GF-D8 (cell line): Measurements from ENCODE around the gene IGDCC3.
"Not testable (repeated sequence)": the region's sequence is repeated elsewhere in the genome, so short reads cannot be mapped to it uniquely, and the experiment has no call there.

Experiments
- DNase-seq: peaks from one replicate; lab custom pipeline; 2025; lab: John Stamatoyannopoulos, UW

Gene IGDCC3

DNA sequence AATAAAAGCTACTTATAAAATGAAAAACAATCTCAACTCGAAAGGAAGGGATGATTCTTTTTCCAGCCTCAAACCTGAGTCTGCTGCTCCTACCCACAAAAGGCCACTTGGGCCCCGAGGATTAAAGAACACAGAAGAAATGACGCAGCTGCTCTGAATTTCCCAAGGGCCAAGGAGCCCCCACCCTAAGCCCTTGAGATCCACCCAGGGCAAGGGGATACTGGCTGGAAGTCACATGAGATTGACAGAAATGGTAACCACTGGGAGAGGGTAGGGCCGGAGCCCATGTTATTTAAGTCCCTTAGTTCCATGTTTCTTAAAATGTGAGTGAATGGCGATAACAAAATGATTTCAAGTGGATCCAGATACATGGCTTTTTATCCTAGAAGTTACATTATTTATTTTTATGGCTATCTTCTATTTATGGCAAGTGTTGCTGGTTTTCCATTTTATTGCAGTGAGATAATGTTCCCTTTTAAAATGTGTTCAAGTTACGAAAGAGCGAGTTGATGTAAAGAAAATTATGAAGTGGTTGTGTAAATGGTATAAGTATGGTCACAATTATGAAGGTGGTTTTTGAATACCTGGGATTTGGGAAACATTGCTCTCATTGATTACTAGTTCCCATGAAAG, 28.1 kb upstream of the IGDCC3 start:
- DNase-seq = no peak

DNA sequence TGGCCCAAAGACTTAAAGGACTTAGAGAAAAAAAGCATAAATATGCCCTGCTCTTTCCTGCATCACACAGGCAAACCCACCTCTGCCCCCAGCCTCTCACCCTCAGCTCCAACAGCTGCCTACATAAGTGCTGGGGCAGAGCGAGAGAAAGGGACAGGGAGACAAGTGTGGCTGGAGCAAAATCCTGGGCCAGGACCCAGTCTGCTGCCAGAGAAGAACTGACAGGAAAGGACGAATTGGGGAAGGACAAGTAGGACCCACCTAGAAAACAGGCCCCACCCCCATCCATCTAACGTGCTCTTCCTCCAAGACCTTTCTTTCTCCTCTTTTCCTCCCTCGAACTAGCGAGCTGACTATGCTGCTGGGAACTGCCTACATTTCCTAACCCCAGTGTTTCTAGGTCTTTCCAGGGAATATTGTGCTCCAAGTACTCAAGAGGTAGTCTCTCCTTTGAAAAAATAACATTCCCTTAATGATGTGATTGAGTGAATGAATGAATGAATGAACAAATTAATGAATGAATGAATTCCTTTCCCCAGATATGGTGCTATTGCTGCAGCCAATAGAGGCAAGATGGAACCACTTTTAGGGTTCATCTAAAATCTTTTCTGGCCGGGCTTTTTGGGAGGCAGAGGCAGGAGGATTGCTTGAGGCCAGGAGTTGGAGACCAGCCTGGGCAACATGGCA, 26.5 kb upstream of the IGDCC3 start:
- no peak for DNase-seq

DNA sequence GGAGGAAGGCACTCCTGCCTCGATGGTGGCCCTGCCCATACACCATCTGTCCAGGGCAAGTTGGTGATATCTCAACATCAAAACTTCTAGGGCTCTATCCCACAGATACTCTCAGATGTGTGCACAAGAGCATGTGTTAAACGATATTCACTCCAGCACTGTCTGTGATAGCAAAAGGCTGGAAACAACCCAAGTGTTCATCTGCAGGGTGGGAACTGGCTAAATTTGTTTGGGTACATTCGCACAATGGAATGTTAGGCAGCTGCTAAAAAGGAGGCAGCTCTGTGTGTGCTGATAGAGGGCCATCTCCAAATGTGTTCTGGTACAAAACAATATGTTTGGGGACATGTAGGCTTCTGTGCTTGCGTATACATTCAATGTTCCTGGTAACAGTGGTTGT, 25.2 kb upstream of the IGDCC3 start:
- no peak for DNase-seq

DNA sequence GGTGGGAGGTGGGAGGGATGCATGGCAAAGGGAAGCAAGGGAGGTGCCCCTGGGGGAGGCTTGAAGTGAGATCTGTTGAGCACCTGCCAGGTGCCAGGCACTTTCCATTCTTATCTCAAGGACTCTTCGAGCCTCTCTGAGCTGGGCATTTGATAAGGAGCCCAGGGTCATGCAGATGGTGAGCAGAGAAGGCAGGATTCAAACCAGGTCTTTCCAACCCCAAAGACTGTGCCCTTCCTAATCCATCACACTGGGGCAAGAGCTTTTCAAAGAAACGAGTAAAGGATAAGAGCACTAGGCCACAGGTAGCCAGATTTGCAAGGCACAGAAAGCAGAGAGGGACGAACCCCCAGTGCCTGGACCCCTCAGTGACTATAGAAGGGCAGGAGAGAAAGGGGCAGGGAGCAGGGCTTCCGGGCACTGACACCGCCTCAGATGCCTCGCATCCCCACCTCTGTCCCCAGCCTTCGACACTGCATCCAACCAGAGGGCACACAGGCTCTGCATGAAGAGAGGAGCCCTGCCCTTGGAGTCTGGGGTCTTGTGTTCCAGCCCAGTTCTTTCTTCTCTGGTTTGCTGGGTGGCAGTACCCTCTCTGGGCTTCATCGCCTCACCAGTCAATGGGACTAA, 23.9 kb upstream of the IGDCC3 start:
- no peak for DNase-seq

DNA sequence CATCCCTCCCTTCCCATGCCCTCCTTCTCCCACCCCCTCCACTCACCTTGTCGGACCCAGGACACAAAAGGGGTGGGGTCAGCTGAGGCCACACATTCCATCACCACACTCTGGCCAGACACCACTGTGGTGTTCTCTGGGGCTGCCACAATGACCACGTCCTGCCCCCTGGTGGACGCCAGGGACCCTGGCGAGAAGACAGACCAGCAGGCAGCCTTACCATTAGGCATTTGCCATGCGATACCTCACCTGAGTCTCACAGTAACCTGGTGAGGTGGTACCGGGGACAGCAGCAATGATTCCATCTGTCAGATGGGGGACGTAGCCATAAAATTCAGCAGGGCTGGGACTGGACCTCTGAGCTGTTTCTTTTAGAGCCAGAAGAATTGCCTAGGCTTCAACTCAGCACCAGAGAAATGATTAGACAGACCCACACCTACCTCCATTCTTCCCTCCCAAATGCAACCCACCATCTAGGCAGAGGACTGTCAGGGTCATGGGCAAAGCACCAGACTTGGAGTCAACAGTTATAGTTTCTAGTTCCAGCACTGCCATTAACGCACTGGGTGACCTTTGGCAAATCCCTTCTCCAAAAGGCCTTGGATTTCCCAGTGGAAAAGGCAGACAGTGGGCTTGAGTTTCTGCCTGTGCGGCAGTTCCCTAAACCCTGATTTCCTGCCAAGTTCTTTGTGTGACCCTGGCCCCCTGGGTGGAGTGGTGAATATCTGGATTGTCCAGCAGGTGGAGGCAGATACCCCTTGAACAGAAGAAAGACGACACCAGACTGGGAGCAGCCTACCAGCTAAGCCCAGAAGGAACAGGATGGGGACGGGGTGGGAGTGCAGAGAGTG, 23.2 kb upstream of the IGDCC3 start:
- DNase-seq = no peak

DNA sequence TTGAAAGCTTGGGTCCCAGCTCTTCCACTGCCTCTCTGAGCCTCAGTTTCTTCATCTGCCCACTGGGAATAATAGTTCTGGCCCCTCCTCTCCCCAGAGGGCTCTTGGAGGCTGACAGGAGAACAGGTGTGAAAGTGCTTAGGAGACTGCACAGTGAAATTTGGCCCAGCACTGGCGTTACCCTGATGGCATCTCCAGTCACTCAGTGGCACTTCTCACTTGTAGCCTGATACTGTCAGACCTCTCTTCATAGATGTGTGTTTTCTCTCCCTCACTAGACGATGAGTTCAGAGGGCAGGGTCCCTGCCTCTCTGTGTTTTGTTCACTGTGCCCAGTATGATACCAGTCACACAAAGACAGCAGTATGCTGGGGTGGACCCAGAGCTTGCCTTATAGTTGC, 22.2 kb upstream of the IGDCC3 start:
- no peak for DNase-seq

DNA sequence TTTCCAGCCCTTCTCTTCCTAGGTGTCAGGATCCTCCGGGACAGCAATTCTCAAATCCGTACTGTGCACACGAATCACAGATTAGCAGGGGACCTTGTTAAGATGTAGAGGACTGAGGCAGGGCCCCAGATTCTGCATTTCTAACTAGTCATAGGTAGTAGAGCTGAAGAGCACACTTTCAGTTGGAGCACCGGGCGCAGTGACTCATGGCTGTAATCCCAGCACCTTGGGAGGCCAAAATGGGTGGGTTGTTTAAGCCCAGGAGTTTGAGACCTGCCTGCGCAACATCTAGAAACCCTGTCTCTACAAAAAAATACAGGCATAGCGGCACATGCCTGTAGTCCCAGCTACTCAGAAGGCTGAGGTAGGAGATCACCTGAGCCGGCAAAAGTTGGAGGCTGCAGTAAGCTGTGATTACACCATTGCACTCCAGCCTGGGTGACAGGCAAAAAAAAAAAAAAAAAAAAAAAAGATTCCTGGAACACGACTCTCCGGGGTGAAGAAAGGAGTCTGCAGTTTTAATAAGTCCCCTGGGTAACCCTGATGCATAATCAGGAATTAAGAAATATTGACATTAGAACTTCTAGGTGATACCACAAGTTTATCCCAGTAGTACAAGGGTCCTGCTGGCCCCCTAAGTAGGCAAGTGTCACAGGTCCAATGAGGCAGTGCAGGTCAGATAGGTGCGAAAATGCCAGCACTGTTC, 21.4 kb upstream of the IGDCC3 start:
- no peak for DNase-seq

DNA sequence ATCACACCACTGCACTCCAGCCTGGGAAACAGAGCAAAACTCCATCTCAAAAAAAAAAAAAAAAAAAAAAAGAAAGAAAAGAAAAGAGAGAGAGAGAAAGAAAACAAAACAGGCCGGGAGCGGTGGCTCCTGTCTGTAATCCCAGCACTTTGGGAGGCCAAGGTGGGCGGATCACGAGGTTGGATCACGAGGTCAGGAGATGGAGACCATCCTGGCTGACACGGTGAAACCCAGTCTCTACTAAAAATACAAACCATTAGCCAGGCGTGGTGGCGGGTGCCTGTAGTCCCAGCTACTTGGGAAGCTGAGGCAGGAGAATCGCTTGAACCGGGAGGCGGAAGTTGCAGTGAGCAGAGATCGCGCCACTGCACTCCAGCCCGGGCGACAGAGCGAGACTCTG, 20.7 kb upstream of the IGDCC3 start:
- DNase-seq = not testable (repeated sequence)

DNA sequence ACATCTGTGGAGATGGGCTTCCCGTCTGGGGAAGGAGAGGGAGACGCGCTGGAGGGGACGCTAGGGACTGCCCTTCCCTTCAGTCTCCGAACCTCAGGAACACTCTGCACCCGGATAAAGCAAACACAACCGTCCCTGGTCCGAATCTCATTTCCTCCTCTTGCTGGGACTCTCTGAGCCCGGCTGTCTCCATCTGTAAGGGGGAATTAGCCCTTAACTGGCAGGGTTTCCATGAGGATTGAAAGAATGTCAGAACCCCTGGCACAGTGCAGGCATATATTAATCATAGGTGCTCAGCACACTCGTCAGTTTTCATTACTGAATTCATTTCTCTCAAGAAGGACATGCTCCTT, 19.1 kb upstream of the IGDCC3 start:
- DNase-seq = no peak

DNA sequence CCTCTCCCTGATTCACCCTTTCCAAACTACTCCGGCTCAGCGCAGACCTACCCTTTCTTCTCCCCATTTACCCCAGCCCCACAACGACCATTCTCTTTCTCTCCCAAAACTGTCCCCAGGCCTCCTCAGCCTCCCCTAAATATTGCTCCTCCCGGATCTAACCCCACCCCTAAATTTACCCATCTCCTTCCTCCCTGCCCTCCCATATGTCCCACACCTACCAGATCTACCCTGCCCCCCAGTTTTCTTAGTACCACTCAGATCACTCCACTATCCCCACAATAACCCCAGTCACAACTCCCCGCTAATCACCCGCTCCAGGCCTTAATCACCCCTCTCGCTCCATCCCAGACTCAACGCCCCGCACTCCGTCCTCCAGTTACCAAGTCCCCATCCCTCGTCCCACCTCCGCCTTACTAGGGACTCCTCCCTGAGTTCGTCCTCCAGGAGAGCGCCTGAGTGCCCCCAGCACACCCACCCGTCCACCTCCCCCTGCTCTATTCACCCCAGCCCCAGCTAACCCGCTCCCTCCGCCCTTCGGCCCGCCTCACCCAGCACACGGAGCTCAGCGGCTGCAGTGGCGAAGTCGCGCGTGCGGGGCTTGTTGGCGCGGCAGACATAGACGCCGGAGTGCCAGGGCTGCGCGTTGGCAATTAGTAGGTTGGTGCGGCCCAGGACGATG, 18.6 kb upstream of the IGDCC3 start:
- no peak for DNase-seq

DNA sequence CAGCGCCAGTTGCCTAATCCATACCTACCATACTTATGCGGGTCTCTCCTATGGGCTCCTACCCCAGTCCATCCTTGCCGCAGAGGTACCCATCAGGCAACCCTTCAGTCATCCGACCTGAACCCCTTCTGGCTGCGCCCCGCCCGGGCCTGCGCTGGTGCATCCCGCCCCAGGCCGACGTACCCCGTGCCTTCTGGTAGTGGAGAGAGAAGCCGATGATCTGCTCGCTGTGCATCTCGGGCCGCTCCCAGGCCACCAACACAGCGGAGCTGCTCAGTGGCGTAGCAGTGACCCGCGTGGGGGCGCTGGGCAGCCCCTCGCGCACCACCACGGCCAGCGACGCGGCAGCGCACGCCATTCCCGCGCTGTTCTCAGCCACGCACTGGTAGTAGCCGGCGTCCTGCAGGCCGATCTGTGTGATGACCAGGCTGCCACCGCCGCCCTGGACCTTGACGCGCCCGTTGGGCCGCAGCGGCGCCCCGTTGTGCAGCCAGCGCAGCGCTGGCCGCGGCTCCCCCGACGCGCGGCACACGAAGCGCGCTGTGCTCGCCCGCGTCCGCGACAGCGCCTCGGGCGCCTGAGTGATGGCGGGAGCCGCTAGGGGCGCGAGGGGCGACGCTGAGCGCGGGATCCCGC, 17.9 kb upstream of the IGDCC3 start:
- DNase-seq = no peak

DNA sequence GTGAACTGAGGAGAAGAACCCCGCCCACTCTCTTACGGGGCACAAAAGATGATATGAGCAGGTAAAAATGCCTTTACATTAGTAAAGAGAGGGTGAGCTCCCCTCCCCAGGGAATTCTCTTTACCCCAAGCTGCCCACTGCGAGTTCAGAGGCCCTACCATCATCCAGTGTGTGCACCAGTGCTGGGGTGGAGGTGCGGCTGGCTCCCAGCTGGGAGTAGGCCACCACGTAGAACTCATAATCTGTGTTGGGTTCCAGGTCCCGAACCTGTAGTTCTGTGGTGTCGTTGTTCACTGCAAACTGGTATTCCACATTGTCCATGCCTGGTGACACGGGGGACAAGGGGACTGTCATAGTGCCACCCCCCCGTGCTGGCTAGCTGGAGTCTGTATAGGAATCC, 17.1 kb upstream of the IGDCC3 start:
- DNase-seq = no peak

DNA sequence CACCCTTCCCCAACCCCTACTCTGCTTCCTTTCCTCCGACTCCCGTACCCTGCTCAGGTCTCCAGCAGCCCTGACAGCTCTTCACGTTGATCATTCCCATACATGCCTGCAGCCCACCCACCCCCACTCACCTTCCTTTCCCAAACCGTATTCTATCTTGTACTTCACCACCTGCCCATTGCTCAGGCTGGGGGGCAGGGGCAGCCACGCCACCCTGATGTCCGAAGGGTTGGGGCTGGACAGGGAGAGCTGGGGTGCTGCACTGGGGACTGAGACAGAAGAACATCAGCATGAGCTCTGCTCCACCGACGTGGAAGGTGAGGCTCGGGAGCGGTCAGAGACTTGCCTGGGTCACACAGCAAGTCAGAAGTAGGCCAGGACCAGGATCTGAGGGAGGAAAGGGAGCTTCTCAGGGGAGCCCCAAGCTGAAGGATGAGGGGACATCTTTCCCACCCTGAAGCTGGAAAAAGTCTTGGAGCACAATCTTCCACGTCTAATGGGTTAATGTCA, 16.5 kb upstream of the IGDCC3 start:
- no peak for DNase-seq

DNA sequence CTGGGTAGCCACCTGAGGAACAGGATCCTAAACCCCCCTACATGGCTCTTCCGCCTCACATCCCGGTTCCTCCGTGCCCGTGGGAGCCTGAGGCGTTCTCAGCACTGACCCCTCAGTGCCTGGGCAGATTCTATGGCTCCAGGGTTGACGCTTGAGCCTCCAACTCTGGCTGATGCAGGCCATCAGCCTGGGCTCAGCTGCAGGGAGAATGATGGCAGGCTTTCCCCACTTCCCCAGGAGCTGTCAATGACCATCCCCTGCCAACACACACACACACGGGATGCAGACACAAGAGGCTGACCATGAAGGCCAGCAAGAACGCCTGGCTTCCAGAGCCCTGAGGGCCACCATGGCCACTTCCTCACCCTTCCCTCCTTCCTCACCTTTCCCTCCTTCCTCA, 15.8 kb upstream of the IGDCC3 start:
- DNase-seq = no peak

DNA sequence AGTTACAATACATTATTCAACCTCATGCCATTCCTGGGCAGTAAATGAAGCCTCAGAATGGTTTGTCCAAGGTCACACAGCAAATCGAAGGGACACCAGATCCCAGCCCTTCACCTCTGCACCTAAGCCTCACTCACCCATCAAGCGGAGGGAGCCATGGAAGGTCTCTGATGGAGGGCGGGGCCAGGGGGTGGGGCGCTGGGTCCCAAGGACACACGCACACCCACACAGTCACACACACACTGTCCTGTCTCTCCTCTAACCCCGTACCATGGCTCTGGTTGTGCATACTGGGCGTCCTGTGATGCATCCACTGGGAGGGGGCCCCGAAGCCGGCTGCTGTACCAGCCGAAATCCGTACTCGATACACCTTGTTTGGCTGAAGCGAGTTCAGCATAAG, 15.3 kb upstream of the IGDCC3 start:
- no peak for DNase-seq

DNA sequence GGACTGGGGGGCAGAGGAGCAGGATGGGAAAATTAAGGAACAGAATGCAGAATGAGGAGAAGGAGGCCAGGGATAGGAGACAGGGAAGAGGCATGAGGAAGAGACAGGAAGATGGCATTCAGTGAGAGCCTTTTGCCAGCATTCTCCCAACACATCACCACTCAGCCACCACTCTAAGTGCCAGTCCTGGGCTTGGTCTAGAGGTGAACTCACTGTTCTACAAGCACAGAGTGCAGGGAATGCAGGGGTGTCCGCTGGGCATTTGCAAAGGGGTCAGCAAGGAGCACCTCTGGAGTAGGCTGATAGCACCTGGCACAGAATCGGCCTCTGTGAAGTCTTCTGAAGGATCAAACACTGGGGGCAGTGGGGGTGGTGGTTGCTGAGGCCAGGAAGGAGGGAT, 14.6 kb upstream of the IGDCC3 start:
- no peak for DNase-seq

DNA sequence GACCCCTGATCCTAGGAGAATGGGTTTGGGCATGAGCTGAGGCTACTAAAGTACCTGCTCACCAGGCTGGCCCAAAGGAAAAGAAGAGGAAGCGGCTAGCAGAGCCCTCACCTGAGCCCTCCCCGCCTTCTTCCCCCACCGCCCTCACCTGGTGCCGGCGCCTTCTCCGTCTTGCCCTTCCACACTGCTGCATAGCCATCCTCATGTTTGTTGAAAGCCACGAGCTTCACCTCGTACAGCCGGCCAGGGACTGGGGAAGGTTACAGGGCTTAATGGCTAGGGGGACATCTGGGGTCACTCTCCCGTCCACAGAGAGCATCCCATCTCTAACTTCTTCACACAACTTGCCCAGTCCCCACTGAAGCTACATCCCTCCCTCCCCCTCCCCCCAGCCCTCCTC, 13.9 kb upstream of the IGDCC3 start:
- no peak for DNase-seq

DNA sequence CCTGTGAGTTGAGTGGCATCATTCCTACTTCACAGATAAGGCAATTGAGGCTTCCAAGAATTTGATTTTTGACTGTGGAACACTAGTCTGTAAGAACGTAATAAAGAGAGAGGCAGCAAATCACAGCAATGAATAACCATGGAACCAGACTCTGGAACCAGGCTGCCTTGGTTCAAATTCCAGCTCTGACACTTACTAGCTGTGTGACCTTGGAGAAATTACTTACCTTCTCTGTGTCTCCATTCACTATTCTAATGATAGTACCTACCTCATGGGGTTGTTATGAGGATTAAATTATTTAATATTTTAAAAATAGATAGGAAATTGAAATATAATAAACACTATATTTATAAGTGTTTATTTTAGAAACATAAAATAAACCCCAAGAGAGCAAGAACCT, 12.6 kb upstream of the IGDCC3 start:
- DNase-seq = no peak

DNA sequence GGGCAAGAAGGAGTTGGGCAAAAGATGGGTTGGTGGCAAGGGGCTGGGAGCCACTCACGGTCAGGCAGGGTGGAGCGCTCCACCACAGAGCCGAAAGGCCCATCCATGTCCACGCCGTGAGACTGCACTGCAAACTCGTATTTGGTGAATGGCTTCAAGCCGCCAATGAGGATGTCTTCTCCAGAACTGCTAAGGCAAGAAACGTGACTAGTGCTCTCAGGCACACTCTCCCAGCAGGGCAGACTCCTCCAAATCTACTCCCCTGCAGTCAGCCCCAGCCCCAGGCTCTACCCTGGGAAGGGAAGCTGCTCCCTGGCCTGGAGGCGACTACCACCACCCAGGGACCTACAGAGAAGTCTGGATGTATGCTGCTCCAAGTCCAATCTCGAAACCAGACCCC, 11.4 kb upstream of the IGDCC3 start:
- DNase-seq = no peak

DNA sequence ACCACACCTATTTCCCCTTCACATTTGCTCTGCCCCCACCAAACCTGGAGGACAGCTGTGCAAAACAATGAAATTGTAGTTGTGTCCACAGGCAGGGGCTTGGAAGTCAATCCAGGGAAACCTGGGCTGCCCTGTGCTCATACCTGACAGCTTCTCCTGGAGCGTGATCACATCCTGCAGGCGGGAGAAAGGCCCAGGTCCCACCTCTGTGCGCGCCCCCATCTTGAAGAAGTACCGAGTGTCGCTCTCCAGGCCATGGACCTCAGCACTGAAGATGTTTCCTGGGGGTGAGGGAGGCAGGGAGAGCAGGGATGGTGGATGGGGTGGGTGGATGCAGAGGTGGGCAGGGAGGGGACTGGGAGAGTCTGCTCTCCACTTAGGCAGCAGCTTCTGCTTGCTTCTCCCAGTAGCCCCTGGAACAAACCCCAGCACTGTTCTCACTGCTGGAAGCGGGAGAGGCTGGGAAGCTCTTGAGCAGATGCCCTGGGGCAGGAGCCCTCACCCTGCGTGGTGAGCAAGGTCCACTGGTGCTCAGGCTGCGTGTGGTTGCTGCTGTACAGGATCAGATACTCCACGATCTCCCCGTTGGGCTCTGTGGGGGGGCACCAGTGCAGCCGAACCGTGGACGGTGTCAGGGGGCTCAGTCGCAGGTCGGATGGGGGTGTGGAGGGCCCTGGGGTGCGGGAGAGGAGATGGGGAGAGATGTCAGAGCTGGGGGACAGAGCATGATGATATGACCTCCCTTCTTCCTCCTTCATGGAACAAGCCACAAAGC, 10.7 kb upstream of the IGDCC3 start:
- DNase-seq = no peak
